Urothelium cell line (cell line): ENCODE measurements around the gene RABGGTA.
"Not testable (repeated sequence)": the region's sequence is repeated elsewhere in the genome, so short reads cannot be mapped to it uniquely, and the experiment has no call there.

Experiments used
- DNase-seq: peaks from one replicate; pipeline ENCODE4 v3.0.0; 2011; ENCODE audit warnings: low spot score, mixed read lengths
- FAIRE-seq: peaks from 2 replicates; lab custom pipeline; 2011; peaks lifted over from hg19 to GRCh38; lab: Jason Lieb, UNC

The RABGGTA gene

DNA sequence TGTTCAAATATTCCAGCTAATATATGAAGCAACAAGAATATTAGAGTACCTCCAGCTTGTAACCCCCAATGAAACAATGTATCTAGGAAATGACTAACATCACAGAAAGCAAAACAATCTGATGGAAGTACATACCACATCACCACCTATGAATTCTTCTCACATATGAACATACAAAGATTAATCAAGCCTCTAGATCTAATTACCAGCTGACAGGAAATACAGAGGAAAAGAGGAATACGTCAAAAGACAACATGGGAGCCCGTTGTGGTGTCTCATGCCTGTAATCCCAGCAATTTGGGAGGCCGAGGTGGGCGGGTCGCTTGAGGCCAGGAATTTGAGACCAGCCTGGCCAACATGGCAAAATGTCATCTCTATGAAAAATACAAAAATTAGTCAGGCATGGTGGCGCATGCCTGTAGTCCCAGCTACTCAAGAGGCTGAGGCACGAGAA is 46.8 kb downstream of the RABGGTA start:
- FAIRE-seq (no peak), DNase-seq (no peak)

GRCh38 chr14:24222987-24223386 is 48.4 kb downstream of the RABGGTA start:
- not testable (repeated sequence) for FAIRE-seq, DNase-seq

GRCh38 chr14:24219521-24219920 is 51.9 kb downstream of the RABGGTA start:
- DNase-seq (no peak), FAIRE-seq (no peak)

DNA sequence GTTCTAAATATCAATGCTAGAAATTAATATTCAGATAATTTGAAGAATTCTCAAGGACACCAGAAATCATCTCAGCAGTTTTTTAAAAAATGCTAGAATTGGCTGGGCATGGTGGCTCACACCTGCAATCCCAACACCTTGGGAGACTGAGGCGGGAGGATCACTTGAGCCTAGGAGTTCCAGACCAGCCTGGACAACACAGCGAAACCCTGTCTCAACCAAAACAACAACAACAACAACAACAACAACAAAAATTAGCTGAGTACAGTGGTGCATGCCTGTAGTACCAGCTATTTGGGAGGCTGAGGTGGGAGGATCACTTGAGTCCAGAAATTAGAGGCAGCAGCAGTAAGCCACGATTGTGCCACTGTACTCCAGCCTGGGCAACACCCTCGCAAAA is 52.3 kb downstream of the RABGGTA start:
- no peak for FAIRE-seq

GRCh38 chr14:24216876-24217275 is 54.5 kb downstream of the RABGGTA start:
- DNase-seq, FAIRE-seq: not testable (repeated sequence)

More for the DNA sequence above, 52.3 kb downstream of the RABGGTA start:
- no peak for DNase-seq

- DNase-seq = no peak
- FAIRE-seq = no peak
These were observed 55.1 kb downstream of the RABGGTA start for GRCh38 chr14:24216345-24216699.
